Thoracic aorta (tissue), 2 donors: ENCODE data around the gene SYCP3. TPM values are rescaled to one million over a fixed set of nuclear protein-coding genes. Genes with fewer than 3 reads are reported as not detected.
A peak's percentile ranks its signal among the peaks of the same experiment; 100 is the strongest.

Experiments
- ATAC-seq: fragments of 150-250 bp; one replicate; pipeline ENCODE4 v1.8.0; 2017; ENCODE audit warnings: low read depth; ENCODE audit not compliant: insufficient number of reproducible peaks, low FRiP score
- DNase-seq: peaks from one replicate; pipeline ENCODE4 v3.0.0-alpha.2; 2020; ENCODE audit warnings: low spot score
- H3K27ac ChIP-seq, 2 donors: fragments of 200-600 bp; sonication (generic); 1 replicate in 1 of 2; 2 replicates in 1 of 2; pipeline ENCODE4 v1.5.1; 2016; ENCODE audit warnings: mild to moderate bottlenecking in 2 of 2, moderate library complexity in 2 of 2
- H3K27me3 ChIP-seq: fragments of 200-600 bp; sonication (generic); replicated peaks from 2 replicates; pipeline ENCODE4 v1.6.0; 2016; ENCODE audit warnings: mild to moderate bottlenecking; ENCODE audit not compliant: insufficient read depth
- H3K36me3 ChIP-seq: fragments of 200-600 bp; sonication (generic); one replicate; pipeline ENCODE4 v1.5.1; 2016
- H3K4me1 ChIP-seq, 2 donors: fragments of 200-600 bp; sonication (generic); 1 replicate in 1 of 2; 2 replicates in 1 of 2; pipeline versions ENCODE4 v1.5.1 to v1.6.0; 2016; ENCODE audit warnings: low read depth in 2 of 2, mild to moderate bottlenecking in 1 of 2; ENCODE audit not compliant: control insufficient read depth in 1 of 2
- H3K4me3 ChIP-seq: fragments of 200-600 bp; sonication (generic); 2 replicates; pipeline ENCODE4 v1.5.1; 2016; ENCODE audit warnings: mild to moderate bottlenecking
- H3K9me3 ChIP-seq: fragments of 200-600 bp; sonication (generic); 2 replicates; pipeline ENCODE4 v1.5.1; 2016
- total RNA-seq, 2 donors: library from RNA; depleted of rRNA; stranded (reverse); fragments of >200 nt; gene quantifications; one replicate each; pipeline versions ENCODE4 v1.1.0 to v1.2.3, GENCODE V29; 2016
- TF ChIP-seq, protein P1 (sequence below): fragments of 200-600 bp; sonication (generic); IDR thresholded peaks from one replicate; pipeline ENCODE4 v1.5.1; 2019; ENCODE audit warnings: antibody characterized with exemption

SYCP3 gene
- total RNA-seq, 2 donors from 2014 or later: not detected

DNA sequence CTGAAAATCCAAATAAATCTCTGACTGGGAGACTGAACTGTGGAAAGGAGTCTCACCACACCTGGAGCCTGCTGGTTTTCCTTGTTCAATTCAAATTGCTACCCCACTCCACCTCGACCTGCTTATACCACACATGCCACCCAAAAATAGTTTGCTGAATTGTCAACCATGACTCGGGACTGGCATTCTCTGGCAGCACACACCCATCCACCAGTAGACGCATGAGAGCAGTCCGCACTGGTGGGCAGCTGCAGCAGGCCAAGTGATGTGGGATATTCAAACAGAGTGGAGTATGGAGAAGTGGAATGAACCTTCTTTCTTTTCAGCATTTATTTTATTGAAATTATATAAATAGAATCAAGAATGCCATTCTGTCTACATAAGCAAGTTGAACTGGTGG, 38.7 kb upstream of the SYCP3 start:
- no peaks in the 10 kb centered on the region for H3K4me1 ChIP-seq
- H3K4me3 ChIP-seq: no peak overlapping the region
- peaks cover 5% of the 10 kb centered on the region for H3K36me3 ChIP-seq
- ATAC-seq: no peak
- H3K9me3 ChIP-seq: no peaks in the 10 kb centered on the region
- TF ChIP-seq, protein P1, sequence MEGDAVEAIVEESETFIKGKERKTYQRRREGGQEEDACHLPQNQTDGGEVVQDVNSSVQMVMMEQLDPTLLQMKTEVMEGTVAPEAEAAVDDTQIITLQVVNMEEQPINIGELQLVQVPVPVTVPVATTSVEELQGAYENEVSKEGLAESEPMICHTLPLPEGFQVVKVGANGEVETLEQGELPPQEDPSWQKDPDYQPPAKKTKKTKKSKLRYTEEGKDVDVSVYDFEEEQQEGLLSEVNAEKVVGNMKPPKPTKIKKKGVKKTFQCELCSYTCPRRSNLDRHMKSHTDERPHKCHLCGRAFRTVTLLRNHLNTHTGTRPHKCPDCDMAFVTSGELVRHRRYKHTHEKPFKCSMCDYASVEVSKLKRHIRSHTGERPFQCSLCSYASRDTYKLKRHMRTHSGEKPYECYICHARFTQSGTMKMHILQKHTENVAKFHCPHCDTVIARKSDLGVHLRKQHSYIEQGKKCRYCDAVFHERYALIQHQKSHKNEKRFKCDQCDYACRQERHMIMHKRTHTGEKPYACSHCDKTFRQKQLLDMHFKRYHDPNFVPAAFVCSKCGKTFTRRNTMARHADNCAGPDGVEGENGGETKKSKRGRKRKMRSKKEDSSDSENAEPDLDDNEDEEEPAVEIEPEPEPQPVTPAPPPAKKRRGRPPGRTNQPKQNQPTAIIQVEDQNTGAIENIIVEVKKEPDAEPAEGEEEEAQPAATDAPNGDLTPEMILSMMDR: no peak
- no peak for DNase-seq
- H3K27me3 ChIP-seq: no peaks in the 10 kb centered on the region
- no peak overlapping the region for H3K27ac ChIP-seq

DNA sequence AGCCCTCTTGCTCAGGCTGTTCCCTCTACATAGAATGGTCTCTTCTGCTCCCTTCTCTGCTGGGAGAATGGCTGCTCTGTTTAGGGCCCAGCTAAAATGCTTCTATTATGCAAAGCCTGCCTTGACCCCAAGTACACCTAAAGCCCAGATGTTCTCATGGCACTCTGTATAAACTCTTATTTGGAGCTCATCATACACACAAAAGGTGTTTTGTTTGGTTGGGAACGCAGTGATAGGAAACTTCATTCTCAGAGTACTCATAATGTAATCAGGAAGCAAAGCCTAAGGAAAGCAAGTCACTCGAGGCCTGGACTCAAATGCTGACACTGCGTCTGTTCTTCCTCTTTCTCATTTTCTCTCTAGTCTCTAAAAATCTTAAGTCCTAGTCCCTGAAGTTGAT, 38.2 kb upstream of the SYCP3 start:
- ATAC-seq (no peak), DNase-seq (no peak)
- Histone ChIP-seq H3K27ac (peak overlapping the region in 1 of 2 donors; percentile 28), H3K36me3 (peaks cover 5% of the 10 kb centered on the region), H3K4me3 (no peak overlapping the region), H3K9me3 (no peaks in the 10 kb centered on the region), H3K4me1 (no peaks in the 10 kb centered on the region), H3K27me3 (no peaks in the 10 kb centered on the region)
- TF ChIP-seq, protein P1: no peak

- H3K4me1 ChIP-seq: no peaks in the 10 kb centered on the region
- DNase-seq (no peak), ATAC-seq (no peak)
- no peak overlapping the region for H3K4me3 ChIP-seq
- H3K36me3 ChIP-seq: peaks cover 6% of the 10 kb centered on the region
- TF ChIP-seq, protein P1: no peak
- no peaks in the 10 kb centered on the region for H3K27me3 ChIP-seq
- no peak overlapping the region for H3K27ac ChIP-seq
- no peaks in the 10 kb centered on the region for H3K9me3 ChIP-seq
Measured at GRCh38 chr12:101775816-101776215, 36.6 kb upstream of the SYCP3 start.

GRCh38 chr12:101773650-101774162, 34.4 kb upstream of the SYCP3 start:
- Histone ChIP-seq H3K27ac (no peak overlapping the region), H3K9me3 (no peaks in the 10 kb centered on the region), H3K27me3 (no peaks in the 10 kb centered on the region), H3K36me3 (peaks cover 9% of the 10 kb centered on the region), H3K4me3 (no peak overlapping the region), H3K4me1 (no peaks in the 10 kb centered on the region)
- DNase-seq: no peak
- ATAC-seq: peak; percentile 40
- TF ChIP-seq, protein P1: peak; percentile 94

- Histone ChIP-seq H3K36me3 (peaks cover 14% of the 10 kb centered on the region), H3K4me3 (no peak overlapping the region), H3K27ac (no peak overlapping the region), H3K27me3 (no peaks in the 10 kb centered on the region), H3K9me3 (no peaks in the 10 kb centered on the region), H3K4me1 (no peaks in the 10 kb centered on the region)
- ATAC-seq (no peak), DNase-seq (no peak)
- TF ChIP-seq, protein P1: no peak
Measured at GRCh38 chr12:101772012-101772775, 32.9 kb upstream of the SYCP3 start.
